ENCODE data around the gene ASS1.

The ASS1 gene

GRCh38 chr9:130458027-130458803 lies 13.5 kb downstream of the ASS1 start:
- DNase-seq: no peak

DNA sequence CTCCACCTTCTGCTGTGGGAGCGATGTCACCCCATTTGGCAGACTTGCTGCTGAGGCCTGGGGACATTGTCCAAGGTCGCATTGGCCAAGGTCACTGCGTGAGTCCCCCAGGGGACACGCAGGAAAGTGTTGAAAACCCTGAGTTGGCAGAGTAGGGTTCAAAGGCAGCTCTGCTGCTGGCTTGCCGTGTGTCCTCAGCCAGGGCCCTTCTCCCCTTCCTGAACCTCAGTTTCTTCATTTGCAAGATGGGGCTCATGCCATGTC lies 14.0 kb downstream of the ASS1 start:
- no peak for DNase-seq

DNA sequence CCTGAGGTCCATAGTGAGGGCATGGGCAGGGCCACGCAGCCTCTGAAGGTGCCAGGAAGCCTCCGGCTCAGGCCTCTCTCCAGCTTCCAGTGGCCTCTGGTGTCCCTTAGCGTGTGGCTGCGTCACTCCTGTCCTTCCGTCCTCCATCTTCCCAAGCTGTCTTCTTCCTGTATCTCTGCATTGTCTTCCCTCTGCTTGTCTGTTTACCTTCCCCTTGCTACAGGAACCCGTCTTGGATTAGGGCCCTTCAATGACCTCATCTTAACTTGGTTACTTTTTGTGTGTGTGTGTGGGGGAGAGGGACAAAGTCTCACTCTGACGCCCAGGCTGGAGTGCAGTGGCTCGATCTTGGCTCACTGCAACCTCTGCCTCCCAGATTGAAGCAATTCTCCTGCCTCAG lies 14.4 kb downstream of the ASS1 start:
- DNase-seq: no peak

DNA sequence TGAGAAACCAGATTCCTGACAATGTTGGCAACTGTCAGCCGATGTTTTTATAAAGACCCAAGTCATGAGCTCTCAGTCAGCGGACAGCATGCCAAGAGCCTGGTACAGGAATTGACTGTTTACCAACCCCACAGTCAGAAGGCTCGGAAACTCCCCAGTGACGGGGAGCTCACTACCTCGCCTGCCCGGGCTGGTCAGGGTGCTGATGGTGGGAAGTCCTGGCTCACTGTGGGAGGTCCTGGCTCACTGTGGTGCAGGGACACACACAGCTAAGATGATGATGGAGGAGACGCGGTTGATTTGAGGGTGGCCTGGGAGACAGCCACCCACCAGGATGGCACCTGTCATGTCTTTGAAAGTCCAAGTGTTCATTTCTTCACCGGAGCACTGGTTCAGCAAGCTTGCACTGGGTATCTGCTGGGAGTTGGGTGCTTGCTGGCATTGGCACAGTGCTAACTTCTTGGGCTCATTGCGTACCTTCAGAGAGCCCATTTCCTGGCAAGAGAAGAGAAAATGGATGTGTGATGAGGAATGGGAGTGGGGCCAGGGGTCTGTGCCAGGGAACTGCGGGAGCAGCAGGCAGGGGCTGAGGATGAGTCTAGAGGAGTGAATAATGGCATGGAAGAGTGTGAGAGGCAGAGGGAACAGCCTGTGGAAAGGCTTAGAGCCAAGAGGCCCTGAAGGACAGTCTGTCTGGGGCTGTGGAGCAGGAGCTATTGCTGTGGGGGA lies 15.3 kb downstream of the ASS1 start:
- no peak for DNase-seq

DNA sequence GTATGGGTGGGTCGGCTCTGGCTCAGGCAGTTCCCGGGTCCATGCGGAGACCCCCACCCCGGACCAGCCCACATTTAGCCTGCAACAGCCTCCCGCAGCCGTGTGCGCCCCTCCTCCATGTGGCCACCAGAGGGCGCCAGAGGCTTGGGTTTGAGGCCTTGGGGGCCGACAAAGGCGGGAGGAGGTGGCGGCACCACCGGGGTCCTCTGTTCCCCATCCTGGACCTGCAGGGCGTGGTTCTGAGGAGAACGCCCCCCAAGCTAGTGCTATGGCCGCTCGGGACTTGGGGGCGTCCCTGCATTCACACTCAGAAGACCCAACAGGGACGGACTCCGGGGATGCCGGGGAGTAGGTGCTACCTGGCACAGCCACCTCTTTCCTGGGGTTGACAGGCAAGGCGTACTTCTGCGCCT lies 16.5 kb downstream of the ASS1 start:
- DNase-seq: no peak

DNA sequence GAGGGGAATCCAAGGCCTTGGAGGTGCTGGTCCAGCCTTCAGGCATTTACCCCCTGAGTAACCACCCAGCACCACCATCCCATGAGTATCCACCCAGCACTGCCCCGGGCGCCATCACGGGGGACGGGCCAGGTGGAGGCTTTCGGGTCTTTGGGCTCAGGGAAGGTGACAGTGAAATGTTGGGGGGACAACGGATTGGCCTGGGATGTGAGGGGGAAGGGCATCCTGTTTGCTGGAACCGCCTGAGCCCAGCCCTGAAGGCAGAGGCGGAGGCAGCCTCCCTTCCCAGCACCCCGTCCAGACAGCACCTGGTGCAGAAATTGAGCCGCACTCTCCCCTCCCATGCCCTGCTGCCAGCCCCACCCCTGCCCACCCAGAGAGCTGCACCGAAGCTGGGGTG lies 17.0 kb downstream of the ASS1 start:
- DNase-seq: no peak

DNA sequence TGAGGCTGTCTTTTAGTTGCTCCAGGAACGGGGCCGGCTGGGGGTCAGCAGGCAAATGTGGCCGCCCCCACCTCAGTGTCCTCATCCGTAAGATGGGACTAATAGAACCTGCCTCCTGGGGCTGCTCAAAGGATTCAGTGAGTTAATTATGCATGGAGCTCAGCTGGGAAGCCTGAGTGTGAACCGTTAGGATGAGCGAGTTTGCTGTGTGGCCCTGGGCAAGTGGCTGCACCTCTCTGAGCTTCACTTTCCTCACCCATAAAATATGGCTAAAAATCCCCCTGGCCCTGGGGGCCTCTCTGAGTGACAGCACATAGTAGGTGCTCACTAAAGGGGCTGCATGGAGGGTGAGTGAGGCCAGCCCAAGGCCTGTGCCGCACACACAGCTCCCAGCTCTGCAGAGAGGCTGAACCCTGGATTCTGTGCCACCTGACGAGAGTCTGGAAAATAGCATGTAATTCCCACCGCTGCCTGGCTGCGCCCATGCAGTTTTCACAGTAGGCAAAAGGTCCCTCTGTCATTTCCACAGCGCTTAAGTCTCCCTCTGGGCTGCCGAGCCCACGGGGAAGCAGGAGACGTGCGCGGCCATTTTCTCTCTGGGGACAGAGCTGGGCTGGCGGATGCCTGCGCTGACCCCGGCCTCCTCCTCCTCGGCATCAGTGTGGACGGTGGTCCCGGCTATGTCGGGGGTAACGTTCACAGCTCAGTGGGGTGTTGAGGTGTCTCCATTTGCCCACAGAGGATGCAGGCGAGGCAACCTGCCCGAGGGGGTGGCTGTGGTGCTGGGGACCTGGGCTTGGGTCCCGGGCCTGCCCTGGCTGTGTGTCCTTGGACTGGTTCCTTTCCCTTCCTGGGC lies 18.2 kb downstream of the ASS1 start:
- DNase-seq: no peak

DNA sequence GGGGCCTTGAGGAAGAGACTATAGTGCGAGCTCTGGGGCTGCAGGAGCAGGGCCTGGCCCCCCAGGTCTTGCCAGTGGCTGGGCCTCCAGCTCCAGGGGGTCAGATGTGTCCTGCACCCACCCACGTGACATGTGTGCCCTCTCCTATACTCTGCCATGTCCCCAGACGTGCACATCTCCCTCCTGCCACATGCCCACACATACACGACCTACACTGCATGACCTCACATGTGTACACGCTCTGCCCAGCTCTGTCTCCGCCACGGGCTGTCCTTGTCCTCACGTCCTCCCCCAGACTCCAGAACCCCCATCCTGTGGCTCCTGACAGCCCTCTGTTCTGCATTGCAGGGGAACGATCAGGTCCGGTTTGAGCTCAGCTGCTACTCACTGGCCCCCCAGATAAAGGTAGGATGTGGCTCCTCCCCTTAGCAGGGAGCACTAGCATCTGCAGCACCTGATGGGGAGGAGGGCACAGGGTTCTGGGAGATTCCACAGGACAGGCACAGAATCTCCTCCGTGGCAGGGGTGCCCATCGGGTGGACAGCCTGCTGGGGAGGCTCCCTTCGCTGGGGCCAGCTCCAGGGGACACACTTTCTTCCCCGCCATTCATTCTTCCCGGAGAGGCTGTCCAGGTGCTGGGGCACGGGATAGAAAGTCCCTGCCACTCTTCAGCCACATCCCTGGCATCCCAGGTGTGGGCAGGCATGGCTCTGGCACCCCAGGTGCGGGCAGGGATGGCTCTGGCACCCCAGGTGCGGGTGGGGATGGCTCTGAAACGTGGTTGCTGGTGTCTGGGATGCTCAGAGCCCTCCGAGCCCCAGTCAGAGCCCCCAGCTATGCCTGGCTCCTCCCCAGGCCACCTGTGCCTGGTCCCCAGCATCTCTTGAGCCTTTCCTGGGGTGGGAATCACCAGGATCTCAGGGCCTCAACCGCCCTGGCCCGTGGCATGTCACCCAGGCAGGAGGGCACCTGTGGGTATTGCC lies 19.3 kb downstream of the ASS1 start:
- DNase-seq: no peak

DNA sequence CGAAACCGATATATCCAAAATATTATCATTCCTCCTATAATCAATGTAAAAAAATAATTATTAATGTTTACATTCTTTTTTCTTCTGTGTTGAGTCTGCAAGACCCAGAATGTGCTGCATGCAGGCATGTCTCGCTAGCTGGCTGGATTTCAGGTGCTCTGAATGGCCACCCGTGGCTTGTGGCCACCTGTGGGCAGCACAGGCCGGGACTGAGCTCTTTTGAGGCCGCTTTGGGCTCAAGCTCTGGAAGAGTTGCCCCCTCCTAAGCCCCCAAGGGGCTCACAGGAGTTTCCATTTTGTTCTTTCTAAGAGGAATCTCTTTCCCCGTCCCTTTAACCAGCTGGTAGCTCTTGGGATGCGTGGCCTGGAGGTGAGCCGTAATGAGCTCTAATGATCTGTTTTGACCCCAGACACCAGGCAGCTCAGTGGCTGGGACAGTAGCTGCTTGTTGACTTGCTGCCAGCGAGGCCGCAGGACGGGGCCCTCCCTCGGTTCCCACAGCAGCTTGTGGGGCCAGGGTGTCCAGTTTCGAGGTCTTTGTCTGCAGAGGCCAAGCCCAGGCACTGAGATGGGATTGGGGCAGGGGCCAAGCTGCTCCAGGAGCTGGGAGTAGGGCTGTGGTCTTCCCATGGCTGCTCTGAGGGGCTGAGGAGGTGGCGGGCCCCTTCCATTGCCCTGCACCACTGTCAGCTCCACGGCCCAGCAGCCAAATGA lies 20.8 kb downstream of the ASS1 start:
- DNase-seq: no peak

- DNase-seq: no peak
Measured at GRCh38 chr9:130466537-130467217, 21.9 kb downstream of the ASS1 start.

- DNase-seq: no peak
Measured at GRCh38 chr9:130467316-130467715, 22.6 kb downstream of the ASS1 start.

GRCh38 chr9:130468566-130468965 lies 23.8 kb downstream of the ASS1 start:
- DNase-seq: no peak

- DNase-seq: no peak
Measured at GRCh38 chr9:130470269-130470668, 25.5 kb downstream of the ASS1 start.

- no peak for DNase-seq
Measured at GRCh38 chr9:130470950-130471349, 26.2 kb downstream of the ASS1 start.

DNA sequence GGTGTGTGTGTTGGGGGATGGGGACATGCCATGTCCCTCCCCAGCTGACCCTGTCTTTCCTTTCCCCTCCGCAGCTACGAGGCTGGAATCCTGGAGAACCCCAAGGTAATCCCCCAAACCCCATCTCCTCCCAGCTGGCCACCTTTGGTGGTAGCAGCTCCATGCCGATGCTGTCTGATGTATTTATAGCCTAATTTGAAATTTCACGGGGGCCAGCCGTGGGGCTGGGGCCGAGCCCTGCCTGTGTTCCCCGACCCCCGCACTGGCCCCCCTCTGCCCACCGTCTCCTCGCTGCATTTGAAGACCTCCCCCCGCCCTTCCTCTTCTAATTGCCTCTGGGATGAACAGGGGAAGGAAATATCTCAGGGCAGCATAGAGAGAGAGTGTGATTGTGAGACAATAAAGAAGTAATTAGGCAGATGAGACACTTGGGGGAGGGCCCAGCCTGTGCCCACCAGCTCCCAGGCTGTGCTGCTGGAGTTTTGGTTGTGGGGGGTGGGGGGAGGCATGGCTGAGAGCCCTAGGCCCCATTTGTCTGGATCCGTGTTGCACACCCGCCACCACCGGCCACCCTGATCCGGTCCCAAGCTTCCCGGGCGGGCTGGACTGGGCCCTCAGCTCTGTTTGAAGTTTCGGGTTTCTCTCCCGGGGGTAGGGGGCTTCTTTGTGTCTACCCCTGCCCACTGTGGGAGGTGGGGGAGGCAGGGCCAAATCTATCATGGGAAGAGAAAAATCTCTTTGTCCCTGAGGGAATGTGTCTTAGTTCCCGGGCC lies 26.8 kb downstream of the ASS1 start:
- DNase-seq: no peak

DNA sequence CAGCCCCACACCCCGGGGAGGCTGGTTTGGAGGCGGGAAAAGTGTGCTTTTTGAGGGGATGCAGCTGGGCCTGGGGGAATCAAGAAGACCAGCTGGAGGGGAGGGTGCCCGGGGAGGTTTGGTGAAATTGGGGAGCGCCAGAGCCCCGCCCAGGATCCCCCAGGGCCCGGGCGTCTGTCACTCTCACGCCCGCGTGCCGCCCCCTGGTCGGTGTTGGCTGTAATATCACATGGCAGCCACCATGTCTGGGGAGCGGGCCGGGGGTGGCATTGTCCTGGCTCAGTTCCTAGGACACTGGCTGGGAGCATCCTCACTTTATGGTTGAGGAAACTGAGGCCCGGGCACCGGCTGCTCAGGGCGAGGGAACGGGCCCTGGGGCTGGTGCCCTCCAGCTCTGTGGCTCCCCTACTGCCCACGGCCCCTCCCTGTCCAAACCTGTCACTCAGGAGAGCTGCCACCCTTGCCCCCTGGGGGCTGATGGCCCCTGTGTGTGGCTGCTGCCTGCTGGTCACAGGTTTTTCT lies 27.5 kb downstream of the ASS1 start:
- DNase-seq: no peak

DNA sequence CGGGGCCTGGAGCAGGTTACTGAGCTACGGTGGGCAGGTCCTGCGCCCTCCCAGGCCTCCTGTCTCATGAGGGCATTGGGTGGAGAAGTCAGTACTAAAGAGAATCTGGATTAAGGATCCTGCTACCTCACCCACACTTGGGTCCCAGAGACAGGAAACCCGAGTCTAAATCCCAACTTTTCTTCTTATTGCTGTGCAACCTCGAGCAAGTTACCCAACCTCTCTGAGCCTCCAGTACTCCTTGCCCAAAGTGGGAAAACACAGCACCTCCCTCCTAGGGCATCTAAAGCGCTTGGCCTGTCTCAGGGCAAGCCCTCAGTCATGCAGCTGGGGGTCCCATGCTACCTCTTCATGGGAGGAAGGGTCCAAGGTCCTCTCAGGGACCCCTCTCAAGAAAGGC lies 28.2 kb downstream of the ASS1 start:
- no peak for DNase-seq

DNA sequence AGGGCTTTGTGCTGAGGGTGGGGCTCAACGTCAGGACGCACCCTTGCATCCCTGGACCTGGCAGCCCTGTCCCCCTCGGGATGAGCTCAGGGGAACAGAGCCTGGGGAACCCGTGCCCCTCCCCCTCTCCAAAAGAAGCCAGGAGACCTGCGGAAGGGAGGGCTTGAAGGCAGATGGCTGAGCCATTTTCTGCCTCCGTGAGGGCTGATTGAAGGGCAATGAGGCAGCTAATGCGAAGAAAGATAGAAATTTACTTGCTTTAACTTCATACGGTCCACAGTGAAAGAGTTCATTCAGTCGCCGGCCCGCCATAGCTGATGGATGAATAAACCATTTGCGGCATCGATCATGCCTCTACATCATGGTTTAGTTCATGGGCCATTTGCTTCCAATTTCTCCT lies 28.8 kb downstream of the ASS1 start:
- no peak for DNase-seq

DNA sequence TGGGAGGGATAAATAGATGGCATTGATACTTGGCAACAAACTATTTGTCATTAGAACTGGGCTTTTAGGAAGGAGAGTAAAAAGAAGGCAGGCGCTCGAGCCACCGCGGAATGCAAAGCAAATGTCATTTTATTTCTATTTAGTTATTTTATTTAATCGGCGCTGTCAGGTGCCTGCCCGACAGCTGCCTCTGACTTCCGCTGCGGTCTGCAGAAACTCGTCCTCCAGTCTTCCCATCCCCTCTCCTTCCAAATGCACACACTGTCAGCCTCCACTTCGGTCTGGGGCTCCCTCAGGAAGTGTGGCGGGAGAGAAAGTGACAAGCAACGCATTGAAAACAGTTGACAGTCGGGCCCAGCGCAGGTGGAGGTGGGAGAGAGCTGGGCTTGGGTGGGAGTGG lies 29.3 kb downstream of the ASS1 start:
- no peak for DNase-seq

DNA sequence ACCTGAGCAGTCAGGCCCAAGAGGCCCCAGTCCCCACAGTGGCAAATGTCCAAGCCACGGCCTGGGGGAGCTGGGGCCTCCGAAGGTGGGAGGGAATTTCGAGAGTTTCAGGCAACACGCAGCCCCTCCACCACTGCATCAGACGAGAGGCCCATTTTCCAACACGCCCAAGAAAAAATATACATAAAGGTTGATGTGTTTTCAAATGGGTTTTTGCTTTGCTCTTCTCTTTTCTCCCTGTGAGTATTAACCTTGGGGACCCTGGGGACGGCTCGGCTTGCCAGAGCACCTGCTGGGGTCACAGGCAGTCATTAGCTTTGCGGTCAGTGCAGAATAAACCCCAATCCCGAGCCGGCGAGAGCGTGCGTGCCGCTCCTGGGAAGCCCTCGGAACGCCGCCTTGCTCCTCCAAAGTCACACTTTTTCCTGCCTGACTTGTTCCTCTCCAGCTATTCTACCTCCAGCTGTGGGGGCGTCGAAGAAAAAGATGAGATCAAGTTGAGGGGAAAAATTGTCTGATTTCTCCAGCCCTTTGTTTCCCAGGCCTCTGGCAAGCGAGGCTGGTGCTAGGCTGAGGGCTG lies 31.5 kb downstream of the ASS1 start:
- DNase-seq: no peak

Measured in GF-D8 (cell line).